Cardiac ventricle fibroblast (primary cell): ENCODE data around the gene ERO1A. TPM values are rescaled to one million over a fixed set of nuclear protein-coding genes. Genes with fewer than 3 reads are reported as not detected.

Source experiments
- total RNA-seq: library from RNA; depleted of rRNA; stranded (reverse); fragments of >200 nt; gene quantifications from 2 replicates; pipeline ENCODE4 v1.2.3, GENCODE V29; 2015

Gene ERO1A, protein sequence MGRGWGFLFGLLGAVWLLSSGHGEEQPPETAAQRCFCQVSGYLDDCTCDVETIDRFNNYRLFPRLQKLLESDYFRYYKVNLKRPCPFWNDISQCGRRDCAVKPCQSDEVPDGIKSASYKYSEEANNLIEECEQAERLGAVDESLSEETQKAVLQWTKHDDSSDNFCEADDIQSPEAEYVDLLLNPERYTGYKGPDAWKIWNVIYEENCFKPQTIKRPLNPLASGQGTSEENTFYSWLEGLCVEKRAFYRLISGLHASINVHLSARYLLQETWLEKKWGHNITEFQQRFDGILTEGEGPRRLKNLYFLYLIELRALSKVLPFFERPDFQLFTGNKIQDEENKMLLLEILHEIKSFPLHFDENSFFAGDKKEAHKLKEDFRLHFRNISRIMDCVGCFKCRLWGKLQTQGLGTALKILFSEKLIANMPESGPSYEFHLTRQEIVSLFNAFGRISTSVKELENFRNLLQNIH
- 38.1 and 62.5 TPM in 2 replicates for total RNA-seq

DNA sequence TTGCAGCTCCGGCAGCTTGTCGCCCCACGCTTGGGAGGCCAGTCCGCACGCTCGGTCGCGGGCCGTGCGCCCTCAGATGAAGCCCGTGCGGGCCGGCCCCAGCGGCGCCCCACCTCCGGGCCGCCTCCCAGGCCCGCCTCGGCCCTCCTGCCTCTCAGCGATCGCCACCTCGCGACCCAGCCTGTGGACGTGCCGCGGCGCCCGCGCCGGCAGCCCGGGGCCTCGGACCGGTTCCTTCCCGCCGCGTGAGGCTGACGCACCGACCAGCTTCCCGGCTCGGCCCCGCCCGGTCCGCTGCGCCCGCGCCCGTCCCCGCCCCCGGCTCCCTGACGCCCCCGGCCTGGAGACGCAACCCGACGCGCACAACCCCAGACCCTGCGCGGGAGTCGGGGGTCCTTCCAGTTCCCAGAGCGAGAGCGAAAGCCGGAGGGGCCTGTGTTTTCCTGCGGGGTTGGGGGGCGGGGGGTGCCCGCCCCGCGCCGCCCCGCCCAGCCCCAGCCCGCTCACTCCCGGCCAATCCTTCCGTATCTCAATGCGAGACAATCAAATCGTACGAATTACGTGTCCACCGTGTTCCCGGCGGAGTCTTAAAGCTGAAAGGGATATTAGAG lies at the start of gene ERO1A:
ERO1A (minus strand) TSS at position 78 of the 611 bp plus-strand sequence; CDS start at position 1, 77 bp downstream.

DNA sequence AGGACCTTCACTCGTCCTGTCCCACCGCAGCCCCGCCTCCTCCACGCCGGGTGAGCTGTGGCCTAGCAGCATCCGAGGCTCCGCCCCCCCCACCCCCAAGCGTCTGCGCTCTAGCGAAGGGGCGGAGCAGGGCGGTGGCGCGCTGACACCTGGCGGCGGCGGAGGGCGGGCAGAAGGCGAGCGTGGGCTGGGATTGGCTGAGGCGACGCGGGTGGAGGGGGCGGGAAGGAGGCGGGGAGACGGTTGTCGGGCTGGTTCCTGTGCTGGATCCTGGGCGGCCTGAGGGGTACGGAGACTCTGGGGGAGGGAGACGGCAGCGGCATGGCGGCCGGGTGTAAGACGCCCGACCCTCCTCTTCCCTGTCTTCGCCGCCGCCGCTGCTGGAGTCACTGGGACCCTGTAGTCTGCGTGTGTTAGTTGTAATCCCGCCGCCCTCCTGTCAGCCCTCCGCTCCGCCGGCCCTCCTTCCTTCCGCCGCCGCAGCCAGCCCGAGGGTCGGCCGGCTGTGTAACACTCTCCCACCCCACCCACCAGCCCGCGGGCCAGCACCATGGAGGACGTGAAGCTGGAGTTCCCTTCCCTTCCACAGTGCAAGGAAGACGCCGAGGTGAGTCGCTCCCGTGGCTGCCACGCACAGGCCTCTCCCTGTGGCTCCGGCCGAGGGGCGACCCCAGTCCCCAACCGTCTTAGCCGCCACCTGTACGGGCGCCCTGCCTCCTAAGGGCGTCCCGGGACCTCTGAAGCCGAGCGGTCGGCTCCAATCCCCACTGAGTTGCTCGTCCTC lies 34.8 kb upstream of the ERO1A start, which contains the start of gene STYX:
STYX (plus strand) TSS at position 242 of the 784 bp plus-strand sequence; CDS start at position 551, 309 bp downstream.

DNA sequence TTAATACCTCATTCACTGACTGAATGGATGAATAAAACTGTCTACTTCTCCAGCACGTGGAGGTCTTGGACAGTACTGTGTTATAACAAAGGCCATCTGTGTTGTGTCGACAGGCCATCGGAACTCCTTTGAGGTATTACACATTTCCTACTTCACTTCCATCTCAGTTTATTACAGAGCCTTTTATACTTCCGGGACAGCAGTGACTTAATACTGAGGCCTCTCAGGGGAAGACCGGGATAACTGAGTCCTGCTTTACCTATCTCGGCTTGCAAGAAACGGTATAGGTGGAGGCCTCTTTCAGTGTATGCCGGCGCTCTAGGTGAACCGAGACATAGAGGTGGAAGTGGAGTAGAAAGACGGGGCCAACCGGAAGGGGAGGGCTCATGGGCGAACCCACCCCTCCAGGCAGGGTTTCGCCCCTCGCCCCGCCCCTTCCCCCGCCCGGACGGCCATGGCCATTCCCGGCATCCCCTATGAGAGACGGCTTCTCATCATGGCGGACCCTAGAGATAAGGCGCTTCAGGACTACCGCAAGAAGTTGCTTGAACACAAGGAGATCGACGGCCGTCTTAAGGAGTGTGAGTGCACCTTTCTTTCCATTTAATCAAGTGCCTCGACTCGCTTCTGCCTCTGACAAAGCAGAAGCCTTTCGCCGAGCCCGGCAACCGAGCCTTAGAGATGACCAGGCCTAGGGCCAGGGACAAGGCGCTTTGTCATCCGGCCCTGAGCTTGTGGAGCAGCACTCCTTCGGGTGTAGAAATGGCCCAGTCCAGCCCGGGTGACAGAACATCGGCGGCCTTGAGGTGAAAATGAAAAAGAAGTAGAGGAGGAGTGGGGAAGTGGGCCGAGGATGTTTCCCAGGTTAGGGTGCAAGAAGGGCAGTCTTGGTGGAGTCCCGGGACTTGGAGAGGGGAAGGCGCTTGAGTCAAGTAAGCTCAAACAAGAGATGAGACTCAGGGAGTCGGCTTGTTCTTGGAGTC lies 11.7 kb upstream of the ERO1A start, which contains the start of gene PSMC6:
PSMC6 (plus strand) TSS at position 477 of the 983 bp plus-strand sequence; CDS start at position 497, 20 bp downstream.

Other genes starting within 250 kb of the ERO1A start
- 5.1 and 6.4 TPM in 2 replicates for gene TXNDC16, start 143.1 kb downstream of the ERO1A start, total RNA-seq
- gene GPR137C, start 142.7 kb downstream of the ERO1A start, total RNA-seq, result 0.39 and 0.87 TPM in 2 replicates
- 61.8 and 69.0 TPM in 2 replicates for gene PSMC6, start 11.6 kb upstream of the ERO1A start, total RNA-seq
- gene STYX, start 34.6 kb upstream of the ERO1A start, total RNA-seq, result 14.4 and 16.7 TPM in 2 replicates
- 26.7 and 28.0 TPM in 2 replicates for gene GNPNAT1, start 96.0 kb upstream of the ERO1A start, total RNA-seq